ENCODE data around the gene RLBP1.

RLBP1 gene

DNA sequence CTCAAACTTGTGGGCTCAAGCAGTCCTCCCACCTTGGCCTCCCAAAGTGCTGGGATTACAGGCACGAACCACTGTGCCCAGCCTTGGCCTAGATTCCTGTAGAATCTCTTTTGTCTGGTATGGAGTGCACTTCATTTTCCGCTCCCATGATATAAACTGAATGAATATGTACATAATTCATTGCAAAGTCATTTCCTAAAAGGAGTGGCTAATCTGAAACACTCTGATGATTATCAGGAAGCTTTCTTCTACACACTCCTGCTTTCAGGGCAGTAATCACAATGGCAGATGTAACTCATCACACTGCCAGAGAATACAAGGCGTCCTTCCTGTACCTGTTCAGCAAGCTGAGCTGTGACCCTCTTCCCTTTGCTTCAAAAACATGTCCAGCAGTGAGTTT, 28.6 kb downstream of the RLBP1 start:
- Histone ChIP-seq H4K20me1 (ENCODE audit: insufficient read depth) (no peaks in the 10 kb centered on the region), H3K27ac (no peak overlapping the region), H3K27me3 (ENCODE audit: insufficient read depth, low read depth) (no peaks in the 10 kb centered on the region), H3K4me2 (no peak overlapping the region), H3K9ac (no peak overlapping the region), H2AFZ (ENCODE audit: low read depth) (no peak overlapping the region), H3K79me2 (ENCODE audit: insufficient read depth, low read depth) (no peaks in the 10 kb centered on the region), H3K4me3 (IDR thresholded peaks at IDR 0.05; ENCODE audit: insufficient read depth, low read depth, low read length) (no peak overlapping the region), H3K4me1 (ENCODE audit: low read depth, poor library complexity, severe bottlenecking) (peaks cover 30% of the 10 kb centered on the region), H3K36me3 (ENCODE audit: insufficient read depth) (peaks cover 3% of the 10 kb centered on the region; the same call in 1 of the 2 replicates)
- TF ChIP-seq, protein P1, sequence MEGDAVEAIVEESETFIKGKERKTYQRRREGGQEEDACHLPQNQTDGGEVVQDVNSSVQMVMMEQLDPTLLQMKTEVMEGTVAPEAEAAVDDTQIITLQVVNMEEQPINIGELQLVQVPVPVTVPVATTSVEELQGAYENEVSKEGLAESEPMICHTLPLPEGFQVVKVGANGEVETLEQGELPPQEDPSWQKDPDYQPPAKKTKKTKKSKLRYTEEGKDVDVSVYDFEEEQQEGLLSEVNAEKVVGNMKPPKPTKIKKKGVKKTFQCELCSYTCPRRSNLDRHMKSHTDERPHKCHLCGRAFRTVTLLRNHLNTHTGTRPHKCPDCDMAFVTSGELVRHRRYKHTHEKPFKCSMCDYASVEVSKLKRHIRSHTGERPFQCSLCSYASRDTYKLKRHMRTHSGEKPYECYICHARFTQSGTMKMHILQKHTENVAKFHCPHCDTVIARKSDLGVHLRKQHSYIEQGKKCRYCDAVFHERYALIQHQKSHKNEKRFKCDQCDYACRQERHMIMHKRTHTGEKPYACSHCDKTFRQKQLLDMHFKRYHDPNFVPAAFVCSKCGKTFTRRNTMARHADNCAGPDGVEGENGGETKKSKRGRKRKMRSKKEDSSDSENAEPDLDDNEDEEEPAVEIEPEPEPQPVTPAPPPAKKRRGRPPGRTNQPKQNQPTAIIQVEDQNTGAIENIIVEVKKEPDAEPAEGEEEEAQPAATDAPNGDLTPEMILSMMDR (conservative IDR thresholded peaks at IDR 0.05; ENCODE audit: low read depth, low read length) = no peak

DNA sequence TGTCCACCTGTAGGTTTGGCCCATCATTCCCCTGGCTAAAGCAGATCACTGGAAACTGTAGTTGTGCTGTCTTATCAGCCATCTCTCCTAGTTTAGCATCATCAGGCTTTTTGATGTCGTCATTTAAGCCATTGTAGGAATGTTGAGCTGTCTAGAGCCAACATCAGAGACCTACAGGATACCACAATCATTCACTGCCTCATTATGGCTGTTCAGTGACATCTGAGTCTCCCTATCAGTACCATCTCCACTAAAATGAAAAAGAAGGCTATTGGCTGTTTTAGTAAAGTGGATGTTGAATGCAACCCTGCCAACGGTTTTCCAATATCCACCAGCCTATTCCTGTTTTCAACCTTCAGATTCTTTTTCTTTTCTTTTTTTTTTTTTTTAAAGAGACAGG, 29.2 kb downstream of the RLBP1 start:
- Histone ChIP-seq H3K27ac (no peak overlapping the region), H3K4me3 (IDR thresholded peaks at IDR 0.05; ENCODE audit: insufficient read depth, low read depth, low read length) (no peak overlapping the region), H3K4me1 (ENCODE audit: low read depth, poor library complexity, severe bottlenecking) (peaks cover 24% of the 10 kb centered on the region), H3K9ac (no peak overlapping the region), H3K79me2 (ENCODE audit: insufficient read depth, low read depth) (no peaks in the 10 kb centered on the region), H2AFZ (ENCODE audit: low read depth) (no peak overlapping the region), H3K4me2 (no peak overlapping the region), H4K20me1 (ENCODE audit: insufficient read depth) (no peaks in the 10 kb centered on the region), H3K36me3 (ENCODE audit: insufficient read depth) (peaks cover 3% of the 10 kb centered on the region; the same call in 1 of the 2 replicates), H3K27me3 (ENCODE audit: insufficient read depth, low read depth) (no peaks in the 10 kb centered on the region)
- TF ChIP-seq, protein P1 (conservative IDR thresholded peaks at IDR 0.05; ENCODE audit: low read depth, low read length) = no peak

DNA sequence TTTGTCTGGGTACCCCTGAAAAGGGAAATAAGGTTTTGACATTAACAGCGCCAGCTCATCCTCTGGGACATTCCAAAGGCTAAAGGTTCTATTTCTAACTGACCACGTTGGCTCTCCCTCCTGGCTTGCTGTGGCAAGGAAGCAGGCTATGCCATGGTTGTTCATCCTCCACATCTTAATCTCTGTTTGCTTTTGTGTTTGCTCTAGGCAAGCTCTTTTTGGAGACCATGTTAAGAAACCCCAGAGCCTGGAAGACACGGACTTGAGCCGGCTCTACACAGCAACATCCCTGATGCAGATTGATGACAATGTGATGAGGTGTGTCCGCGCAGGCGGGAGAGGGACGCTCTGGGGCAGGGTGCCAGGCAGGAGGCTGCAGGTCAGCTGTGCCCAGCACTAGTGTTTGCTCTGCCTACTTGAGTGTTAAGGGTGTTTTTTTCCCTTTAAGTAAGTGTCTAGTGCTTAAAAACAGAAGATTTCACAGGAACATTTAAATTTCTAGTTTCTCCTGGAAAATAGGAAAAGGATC, 33.3 kb downstream of the RLBP1 start:
- Histone ChIP-seq H3K4me3 (IDR thresholded peaks at IDR 0.05; ENCODE audit: insufficient read depth, low read depth, low read length) (no peak overlapping the region), H3K27me3 (ENCODE audit: insufficient read depth, low read depth) (no peaks in the 10 kb centered on the region), H3K36me3 (ENCODE audit: insufficient read depth) (peaks cover 3% of the 10 kb centered on the region; the same call in 1 of the 2 replicates), H3K9ac (no peak overlapping the region), H3K4me2 (no peak overlapping the region), H2AFZ (ENCODE audit: low read depth) (no peak overlapping the region), H3K4me1 (ENCODE audit: low read depth, poor library complexity, severe bottlenecking) (no peaks in the 10 kb centered on the region), H4K20me1 (ENCODE audit: insufficient read depth) (no peaks in the 10 kb centered on the region), H3K79me2 (ENCODE audit: insufficient read depth, low read depth) (no peaks in the 10 kb centered on the region), H3K27ac (no peak overlapping the region)
- TF ChIP-seq, protein P1 (conservative IDR thresholded peaks at IDR 0.05; ENCODE audit: low read depth, low read length) = no peak

DNA sequence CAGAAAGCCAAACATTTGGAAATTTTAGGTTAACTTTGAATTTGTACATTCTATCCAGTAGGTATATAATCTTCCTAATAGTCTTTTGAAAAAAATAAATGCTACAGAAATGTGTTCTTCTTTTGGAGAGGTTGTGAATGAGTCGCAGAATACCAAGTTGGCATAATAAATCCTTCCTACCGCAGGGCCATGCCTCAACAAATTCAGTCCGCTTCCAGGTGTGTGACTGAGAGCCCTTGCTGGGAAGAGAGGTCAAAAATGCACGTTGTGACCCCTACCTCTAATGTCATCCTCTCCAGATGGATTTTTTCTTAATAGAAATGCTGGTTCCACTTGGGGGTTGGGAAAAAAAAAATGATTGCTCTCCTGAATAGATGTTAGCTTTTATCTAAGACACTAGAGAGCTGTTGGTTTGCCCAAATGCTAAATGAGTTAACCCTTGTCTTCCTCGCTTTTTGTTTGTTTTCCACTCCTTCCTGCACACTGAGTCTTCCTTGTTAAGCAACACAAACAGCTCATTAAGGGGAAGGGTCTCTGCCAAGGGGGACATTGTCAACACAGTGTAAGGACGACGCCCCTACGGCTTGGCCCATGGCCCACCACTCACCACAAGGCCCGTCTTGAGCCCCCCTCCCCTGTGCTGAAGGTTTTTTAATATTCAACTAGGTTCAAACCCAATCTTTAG, 33.9 kb downstream of the RLBP1 start:
- no peak overlapping the region for H2AFZ ChIP-seq (ENCODE audit: low read depth)
- H3K4me2 ChIP-seq = no peak overlapping the region
- H3K4me3 ChIP-seq (IDR thresholded peaks at IDR 0.05; ENCODE audit: insufficient read depth, low read depth, low read length) = no peak overlapping the region
- H3K9ac ChIP-seq = no peak overlapping the region
- no peaks in the 10 kb centered on the region for H3K27me3 ChIP-seq (ENCODE audit: insufficient read depth, low read depth)
- H4K20me1 ChIP-seq (ENCODE audit: insufficient read depth) = no peaks in the 10 kb centered on the region
- no peak overlapping the region for H3K27ac ChIP-seq
- peaks cover under 1% of the 10 kb centered on the region; the same call in 1 of the 2 replicates for H3K36me3 ChIP-seq (ENCODE audit: insufficient read depth)
- no peaks in the 10 kb centered on the region for H3K79me2 ChIP-seq (ENCODE audit: insufficient read depth, low read depth)
- no peaks in the 10 kb centered on the region for H3K4me1 ChIP-seq (ENCODE audit: low read depth, poor library complexity, severe bottlenecking)
- TF ChIP-seq, protein P1 (conservative IDR thresholded peaks at IDR 0.05; ENCODE audit: low read depth, low read length) = no peak

All from KMS-11 (cell line).